HG03175 (cell line): ENCODE results near the gene NCAM1.

Source experiments
- ATAC-seq: cut with Tn5 transposase; IDR thresholded peaks from one replicate; pipeline ENCODE4 v1.9.1; 2021; ENCODE audit warnings: mild to moderate bottlenecking, moderate library complexity; ENCODE audit not compliant: unreplicated experiment

The NCAM1 gene

GRCh38 chr11:113271551-113272245, 310.5 kb downstream of the NCAM1 start:
- no peak for ATAC-seq

DNA sequence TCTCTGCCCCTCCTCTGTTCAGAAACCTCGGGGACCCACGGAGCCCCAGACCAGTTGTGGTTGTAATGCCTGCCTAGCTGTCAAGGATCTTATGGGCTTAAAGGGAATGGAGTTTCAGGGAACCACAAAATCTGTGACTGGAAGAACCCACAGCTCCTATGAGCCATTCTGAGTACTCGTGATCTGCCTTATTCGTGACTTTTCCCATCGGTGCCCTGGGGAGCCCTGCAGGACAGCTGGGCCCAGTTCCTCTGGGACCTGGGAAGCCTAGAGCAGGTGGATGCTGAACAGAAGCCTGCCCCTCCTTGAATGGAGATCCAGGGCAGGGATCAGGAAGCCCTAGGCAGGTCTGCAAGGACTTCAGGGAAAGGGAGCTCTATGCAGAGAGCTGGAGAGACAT, 311.1 kb downstream of the NCAM1 start:
- ATAC-seq, result no peak

- ATAC-seq, result no peak
Observed at GRCh38 chr11:113272927-113273615, 311.9 kb downstream of the NCAM1 start.

DNA sequence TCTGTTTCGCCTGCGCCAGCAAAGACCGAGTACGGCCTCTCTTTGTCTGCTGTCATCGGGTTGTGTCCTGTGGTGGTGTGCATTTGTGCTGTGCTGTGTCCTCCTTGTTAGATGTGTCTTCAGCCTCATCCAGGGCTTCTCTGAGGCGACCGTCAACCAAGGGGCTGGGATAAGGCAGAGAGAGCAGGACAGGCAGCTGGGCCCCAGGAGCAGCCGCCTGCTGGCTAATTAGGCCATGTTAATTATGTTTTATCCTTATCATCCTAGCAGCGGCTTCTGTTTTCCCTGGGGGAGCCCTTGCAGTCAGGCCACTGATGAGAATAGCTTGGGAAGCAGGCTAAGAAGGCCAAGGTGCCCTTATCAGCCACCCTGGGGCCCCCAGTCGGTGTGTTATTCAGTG, 312.5 kb downstream of the NCAM1 start:
- no peak for ATAC-seq

DNA sequence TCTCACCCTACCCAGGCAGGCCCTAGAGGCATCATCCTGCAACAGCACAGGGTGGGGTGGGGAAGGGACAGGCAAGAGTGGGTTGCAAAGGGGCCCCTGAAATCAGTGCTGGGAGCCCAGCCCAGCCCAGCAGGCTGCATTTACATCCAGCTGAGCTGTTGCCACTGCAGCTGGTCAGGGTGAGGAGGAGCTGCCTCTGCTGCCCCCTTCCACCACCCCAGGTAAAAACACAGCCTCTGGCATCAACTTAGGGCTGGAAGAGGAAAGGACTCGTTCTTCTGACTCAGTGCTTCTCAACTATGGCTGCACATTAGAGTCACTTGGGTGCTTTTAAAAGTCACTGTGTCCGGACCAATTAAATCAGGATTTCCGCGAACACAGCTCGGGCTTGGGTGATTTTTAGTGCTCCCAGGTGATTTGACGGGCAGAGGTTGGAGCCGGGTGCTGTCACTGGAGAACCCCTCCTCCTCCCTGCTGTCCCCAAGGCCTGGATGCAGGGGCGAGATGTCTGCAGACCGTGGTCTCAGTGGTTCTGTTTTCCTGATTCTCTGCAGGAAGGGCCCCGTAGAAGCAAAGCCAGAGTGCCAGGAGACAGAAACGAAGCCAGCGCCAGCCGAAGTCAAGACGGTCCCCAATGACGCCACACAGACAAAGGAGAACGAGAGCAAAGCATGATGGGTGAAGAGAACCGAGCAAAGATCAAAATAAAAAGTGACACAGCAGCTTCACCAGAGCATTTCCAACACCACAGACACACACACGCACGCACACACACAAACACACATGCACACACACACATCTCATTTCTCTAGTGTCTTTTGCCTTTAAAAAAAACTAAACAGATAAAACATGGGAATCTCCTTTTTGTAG, 313.7 kb downstream of the NCAM1 start:
- ATAC-seq, result no peak

- ATAC-seq, result no peak
Observed at GRCh38 chr11:113275602-113276001, 314.4 kb downstream of the NCAM1 start.

DNA sequence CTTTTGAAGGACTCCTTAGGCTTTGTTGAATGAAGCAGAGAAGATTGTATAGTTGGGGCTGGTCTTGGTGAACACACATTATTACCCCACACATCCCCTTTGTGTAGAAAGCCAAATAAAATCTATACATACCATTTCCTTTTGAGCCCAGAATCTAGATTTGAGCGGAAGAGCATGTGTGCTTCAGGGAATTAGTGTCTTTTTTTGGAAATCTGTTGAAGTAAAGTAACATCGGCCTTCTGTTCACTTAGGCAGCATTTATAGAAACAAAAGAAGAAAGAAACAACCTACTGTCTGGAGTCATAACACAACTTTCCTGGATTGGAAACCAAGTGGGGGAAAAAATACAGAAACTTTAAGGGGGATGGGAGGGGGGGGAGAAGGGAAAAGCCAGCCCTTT, 315.2 kb downstream of the NCAM1 start:
- no peak for ATAC-seq

GRCh38 chr11:113277907-113278306, 316.7 kb downstream of the NCAM1 start:
- no peak for ATAC-seq

GRCh38 chr11:113278481-113278880, 317.3 kb downstream of the NCAM1 start:
- ATAC-seq, result no peak

GRCh38 chr11:113278925-113279324, 317.7 kb downstream of the NCAM1 start:
- no peak for ATAC-seq

DNA sequence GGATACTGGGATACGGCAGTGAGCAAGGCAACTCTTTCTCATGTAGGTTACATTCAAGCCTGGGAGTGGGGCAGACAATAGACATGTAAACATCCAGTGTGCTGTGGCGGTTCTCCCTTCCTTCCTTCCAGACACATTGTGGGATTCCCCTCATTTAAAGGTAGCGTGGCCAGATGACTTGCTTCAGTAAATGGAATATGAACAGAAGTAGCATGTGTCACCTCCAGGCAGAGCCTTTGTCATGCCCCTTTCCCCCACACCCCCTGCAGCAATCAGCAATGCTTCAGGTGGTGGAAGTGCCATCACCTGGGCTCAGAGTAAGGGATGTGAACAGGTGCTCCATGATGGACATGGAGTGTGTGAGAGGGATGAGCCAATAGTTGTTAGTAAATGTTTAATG, 318.4 kb downstream of the NCAM1 start:
- no peak for ATAC-seq

DNA sequence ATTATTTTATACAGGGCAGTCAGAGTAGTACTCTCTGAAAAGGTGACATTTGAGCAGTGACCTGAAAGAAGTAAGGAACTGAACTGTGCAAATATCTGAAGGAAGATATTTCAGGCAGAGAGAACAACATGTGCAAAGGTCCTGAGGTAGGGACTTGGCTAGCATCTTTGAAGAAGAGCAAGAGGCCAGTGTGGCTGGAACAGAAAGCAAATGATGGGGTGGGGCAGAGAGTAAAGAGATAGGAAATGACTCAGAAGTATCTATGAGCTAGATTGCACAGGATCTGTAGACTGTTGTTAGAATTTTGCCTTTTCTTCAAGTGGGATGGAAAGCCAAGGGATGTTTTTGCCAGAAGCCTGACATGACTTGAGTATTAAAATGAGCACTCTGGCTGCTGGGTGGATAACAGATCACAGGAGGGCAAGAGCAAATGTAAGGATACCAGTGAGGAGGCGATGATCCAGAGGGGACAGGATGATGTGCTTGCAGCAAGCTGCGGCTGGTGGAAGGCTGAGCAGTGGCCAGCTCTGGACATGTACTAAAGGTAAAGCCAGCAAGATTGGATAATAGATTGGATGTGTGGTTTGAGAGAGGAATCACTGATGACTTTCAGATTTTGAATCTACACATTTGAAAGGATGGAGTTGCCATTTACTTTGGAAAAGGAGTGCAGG, 320.0 kb downstream of the NCAM1 start:
- no peak for ATAC-seq

DNA sequence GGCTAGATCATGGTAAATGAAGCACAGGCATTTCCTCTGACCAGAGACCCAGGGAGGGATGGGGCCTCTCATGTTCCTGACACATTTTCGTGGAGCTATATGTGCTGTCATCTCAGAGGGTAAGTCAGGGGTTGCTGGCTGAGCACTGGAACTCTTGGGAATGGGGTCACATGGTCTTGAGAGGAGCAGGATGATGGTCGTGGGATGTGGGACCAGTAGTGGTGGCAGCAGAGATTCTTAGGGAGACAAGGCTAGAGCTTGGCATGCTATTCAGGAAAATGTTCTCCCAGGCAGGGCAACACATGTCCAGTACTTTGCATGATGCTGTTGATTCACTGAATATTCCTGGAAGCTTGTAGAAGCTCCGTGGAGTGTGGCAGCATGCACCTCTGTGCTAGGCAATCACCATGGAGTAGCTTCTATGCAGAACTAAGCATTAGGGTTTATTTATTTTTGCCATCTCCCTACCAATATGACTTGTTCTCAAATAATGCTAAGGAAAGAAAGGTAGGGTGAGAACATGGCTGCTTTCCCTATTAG, 321.7 kb downstream of the NCAM1 start:
- ATAC-seq, result no peak

- no peak for ATAC-seq
Observed at GRCh38 chr11:113283881-113284280, 322.7 kb downstream of the NCAM1 start.

DNA sequence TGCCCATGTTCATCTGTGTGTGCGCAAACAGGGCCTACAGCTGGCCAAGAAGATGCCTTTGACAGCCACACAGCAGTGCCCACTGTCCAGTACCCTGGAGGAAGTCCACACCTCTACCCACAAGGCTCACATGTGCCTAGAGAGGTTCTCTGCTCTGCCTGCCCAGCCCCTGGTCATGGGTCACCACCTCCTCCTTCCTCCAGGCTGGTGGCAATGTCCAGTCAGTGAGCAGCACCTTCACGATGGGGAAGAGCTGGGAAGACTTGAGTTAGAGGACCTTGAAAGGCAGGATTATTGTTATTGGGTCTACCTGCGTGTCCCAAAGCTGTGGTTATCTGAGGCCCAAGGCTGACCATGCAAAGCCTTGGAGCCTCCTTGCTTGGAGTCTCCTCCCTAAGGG, 324.8 kb downstream of the NCAM1 start:
- ATAC-seq, result no peak

- no peak for ATAC-seq
Observed at GRCh38 chr11:113286509-113287497, 325.6 kb downstream of the NCAM1 start.

GRCh38 chr11:113287801-113288200, 326.6 kb downstream of the NCAM1 start:
- ATAC-seq, result no peak

- no peak for ATAC-seq
Observed at GRCh38 chr11:113288286-113288863, 327.2 kb downstream of the NCAM1 start.

DNA sequence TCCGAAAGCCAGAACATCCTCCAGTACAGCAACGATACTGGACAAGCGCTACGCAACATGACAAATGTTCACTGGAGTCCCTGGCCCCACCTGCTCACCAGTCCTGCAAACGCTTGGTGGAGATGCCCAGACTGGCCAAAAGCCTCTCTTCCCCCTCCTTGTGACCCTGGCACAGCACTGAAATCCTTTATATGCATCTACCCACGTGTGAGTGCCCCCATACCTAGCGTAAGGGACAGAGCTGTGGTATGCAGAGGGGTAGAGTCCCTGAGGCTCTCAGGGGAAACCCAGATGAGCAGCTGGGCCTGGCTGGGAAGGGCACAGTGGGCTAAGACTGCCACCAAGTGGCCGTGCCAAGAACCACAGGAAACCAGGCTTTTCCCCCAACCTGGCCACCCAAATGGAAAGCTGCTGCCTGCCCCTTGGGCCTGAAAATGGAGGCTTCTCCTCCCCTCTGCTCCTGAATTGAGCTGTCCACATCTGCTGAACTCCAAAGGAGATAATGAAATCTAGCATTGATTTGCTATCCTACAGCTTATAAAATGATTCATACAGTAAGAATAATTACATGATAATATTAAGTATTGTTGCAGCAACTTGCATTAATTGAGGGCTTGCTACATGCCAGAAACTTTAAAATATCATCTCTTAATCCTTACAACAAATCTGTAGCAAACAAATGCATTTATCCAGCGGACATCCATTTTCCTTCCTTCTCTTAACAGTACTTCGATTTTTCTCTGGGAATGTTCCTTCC, 328.4 kb downstream of the NCAM1 start:
- peak; percentile 92 for ATAC-seq
